Measurements from ENCODE around the gene UTP14A. TPM values are rescaled to one million over a fixed set of nuclear protein-coding genes. Genes with fewer than 3 reads are reported as not detected.

UTP14A gene
- total and polyA plus RNA-seq, 2 of the 13 experiments (the other 11 are each of a cell fraction or from before 2014, with no cell fraction given) = 7.4 to 19.0 TPM

DNA sequence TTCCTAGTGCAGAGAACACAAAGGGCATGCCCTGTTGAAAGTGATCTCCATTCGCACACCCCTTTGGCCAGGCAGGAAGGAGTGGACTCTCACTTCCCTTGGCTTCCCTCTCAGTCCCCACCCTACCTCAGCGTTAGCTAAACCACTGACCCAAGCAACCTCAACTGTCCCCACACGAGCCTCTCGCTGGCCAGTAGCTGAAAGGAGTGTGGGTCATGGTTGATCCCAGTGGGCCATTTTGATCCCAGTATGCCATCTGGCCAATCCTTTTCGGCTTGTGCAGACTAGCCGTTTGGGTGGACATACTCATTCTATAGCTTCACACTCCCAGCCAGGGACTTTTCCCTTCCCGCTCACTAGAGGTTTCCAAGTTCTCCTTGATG lies 52.1 kb downstream of the UTP14A start:
- intact Hi-C loops (cut with micrococcal nuclease; ENCODE audit: unreplicated experiment) = no loop called here
- no peak overlapping the region for H3K4me2 ChIP-seq (ENCODE audit: low read depth, low read length)
- H2AFZ ChIP-seq (ENCODE audit: low read length) = no peak overlapping the region
- 0 out of 2 replicates have a peak, but pooled peaks cover 20% of the 10 kb centered on the region for H3K4me1 ChIP-seq (ENCODE audit: insufficient read depth, low read length)
- H4K20me1 ChIP-seq (ENCODE audit: insufficient read depth, low read length) = no peaks in the 10 kb centered on the region
- no peak overlapping the region for H3K4me3 ChIP-seq (replicated peaks in 1 of 3; ENCODE audit: insufficient read depth in 1 of 3, low read depth in 2 of 3, low read length in 3 of 3)
- 89% methylated on average over 1 of the region's 7 CpGs for WGBS (ENCODE audit: low lambda C conversion rate)
- ChIA-PET CTCF (ENCODE audit: low intra/inter-chr PET ratio, low total read pairs) (no interaction called here), POLR2A (no interaction called here)
- no peaks in the 10 kb centered on the region for H3K79me2 ChIP-seq (ENCODE audit: insufficient read depth, low read length)
- FAIRE-seq (no peak), ATAC-seq (no peak), DNase-seq (ENCODE audit: low spot score) (no peak)
- no peak overlapping the region for H3K9ac ChIP-seq (ENCODE audit: insufficient read depth, low read depth, low read length)
- H3K36me3 ChIP-seq (replicated peaks in 1 of 2; ENCODE audit: control insufficient read depth in 1 of 2, insufficient read depth in 2 of 2, low read length in 2 of 2) = no peaks in the 10 kb centered on the region
- in situ Hi-C loops (cut with HindIII; ENCODE audit: extremely low pct_ligation_motif_present, low pct_unique_long_range_greater_than_20kb) = no loop called here
- H3K27ac ChIP-seq (ENCODE audit: extremely low read length, insufficient read depth, low read length) = no peak overlapping the region
- TF ChIP-seq SETDB1 (CRISPR knock-in tag; IDR thresholded peaks at IDR 0.05; ENCODE audit: borderline replicate concordance) (no peak), ZNF20 (CRISPR knock-in tag; IDR thresholded peaks at IDR 0.05) (no peak), ZNF205 (CRISPR knock-in tag; IDR thresholded peaks at IDR 0.05) (no peak), DMAP1 (CRISPR knock-in tag; IDR thresholded peaks at IDR 0.05) (no peak)
- H3K27me3 ChIP-seq (ENCODE audit: control insufficient read depth in 1 of 2, insufficient read depth in 2 of 2, low read length in 2 of 2) = peaks cover 0 to 1% of the 10 kb centered on the region in 2 experiments; a peak in 1 of 5 replicates
- no peaks in the 10 kb centered on the region for H3K9me3 ChIP-seq (ENCODE audit: low read length)
- BruUV-seq (replicated peaks) = no TSS peak

GRCh38 chrX:129958814-129959492 lies 53.0 kb downstream of the UTP14A start:
- no peak for ATAC-seq
- H2AFZ ChIP-seq (ENCODE audit: low read length) = no peak overlapping the region
- H3K79me2 ChIP-seq (ENCODE audit: insufficient read depth, low read length) = no peaks in the 10 kb centered on the region
- no peaks in the 10 kb centered on the region for H3K36me3 ChIP-seq (replicated peaks in 1 of 2; ENCODE audit: control insufficient read depth in 1 of 2, insufficient read depth in 2 of 2, low read length in 2 of 2)
- no peak for DNase-seq (ENCODE audit: low spot score)
- H3K4me3 ChIP-seq (replicated peaks in 1 of 3; ENCODE audit: insufficient read depth in 1 of 3, low read depth in 2 of 3, low read length in 3 of 3) = no peak overlapping the region
- no peaks in the 10 kb centered on the region for H4K20me1 ChIP-seq (ENCODE audit: insufficient read depth, low read length)
- no peaks in the 10 kb centered on the region for H3K9me3 ChIP-seq (ENCODE audit: low read length)
- H3K4me1 ChIP-seq (ENCODE audit: insufficient read depth, low read length) = 0 out of 2 replicates have a peak, but pooled peaks cover 20% of the 10 kb centered on the region
- H3K4me2 ChIP-seq (ENCODE audit: low read depth, low read length) = peak overlapping the region; percentile 39; the same call in 1 of the 2 replicates
- POLR2A ChIA-PET = no interaction called here
- in situ Hi-C loops (cut with HindIII; ENCODE audit: extremely low pct_ligation_motif_present, low pct_unique_long_range_greater_than_20kb) = no loop called here
- no peak overlapping the region for H3K27ac ChIP-seq (ENCODE audit: extremely low read length, insufficient read depth, low read length)
- BruUV-seq (replicated peaks) = no TSS peak
- H3K9ac ChIP-seq (ENCODE audit: insufficient read depth, low read depth, low read length) = no peak overlapping the region
- WGBS (ENCODE audit: low lambda C conversion rate) = 7% methylated on average over 6 of the region's 13 CpGs
- intact Hi-C loops (cut with micrococcal nuclease; ENCODE audit: unreplicated experiment) = no loop called here
- no peak for FAIRE-seq
- CTCF ChIA-PET (ENCODE audit: low intra/inter-chr PET ratio, low total read pairs) = no interaction called here
- H3K27me3 ChIP-seq (ENCODE audit: control insufficient read depth in 1 of 2, insufficient read depth in 2 of 2, low read length in 2 of 2) = peaks cover 0 to 1% of the 10 kb centered on the region in 2 experiments; a peak in 1 of 5 replicates
- no peak for TF ChIP-seq SRY (CRISPR knock-in tag; IDR thresholded peaks at IDR 0.05)
- TF ChIP-seq, protein P1, sequence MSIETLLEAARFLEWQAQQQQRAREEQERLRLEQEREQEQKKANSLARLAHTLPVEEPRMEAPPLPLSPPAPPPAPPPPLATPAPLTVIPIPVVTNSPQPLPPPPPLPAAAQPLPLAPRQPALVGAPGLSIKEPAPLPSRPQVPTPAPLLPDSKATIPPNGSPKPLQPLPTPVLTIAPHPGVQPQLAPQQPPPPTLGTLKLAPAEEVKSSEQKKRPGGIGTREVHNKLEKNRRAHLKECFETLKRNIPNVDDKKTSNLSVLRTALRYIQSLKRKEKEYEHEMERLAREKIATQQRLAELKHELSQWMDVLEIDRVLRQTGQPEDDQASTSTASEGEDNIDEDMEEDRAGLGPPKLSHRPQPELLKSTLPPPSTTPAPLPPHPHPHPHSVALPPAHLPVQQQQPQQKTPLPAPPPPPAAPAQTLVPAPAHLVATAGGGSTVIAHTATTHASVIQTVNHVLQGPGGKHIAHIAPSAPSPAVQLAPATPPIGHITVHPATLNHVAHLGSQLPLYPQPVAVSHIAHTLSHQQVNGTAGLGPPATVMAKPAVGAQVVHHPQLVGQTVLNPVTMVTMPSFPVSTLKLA (IDR thresholded peaks at IDR 0.05) = peak; percentile 81

Measured in HepG2 (cell line).